ENCODE results near the gene WFIKKN1. TPM values are rescaled to one million over a fixed set of nuclear protein-coding genes. Genes with fewer than 3 reads are reported as not detected.

The WFIKKN1 gene
- total RNA-seq, 4 donors from 2014 or later: 2.5 to 6.2 (median 3.8) TPM

GRCh38 chr16:622920-623280 lies 7.9 kb upstream of the WFIKKN1 start:
- Histone ChIP-seq H3K4me3 (no peak overlapping the region), H3K27me3 (no peaks in the 10 kb centered on the region), H3K9me3 (no peaks in the 10 kb centered on the region), H3K4me1 (peaks cover 0 to 3% (median 0%) of the 10 kb centered on the region in 4 donors), H3K27ac (peak overlapping the region in 2 of 4 donors; percentile 8 to 19), H3K36me3 (peaks cover 0 to 35% (median 0%) of the 10 kb centered on the region in 3 donors)
- no peak for DNase-seq
- TF ChIP-seq POLR2A (IDR thresholded peaks at IDR 0.05): no peak
- TF ChIP-seq CTCF (IDR thresholded peaks at IDR 0.05): no peak

- no peaks in the 10 kb centered on the region for H3K9me3 ChIP-seq
- TF ChIP-seq CTCF (IDR thresholded peaks at IDR 0.05) (no peak), POLR2A (IDR thresholded peaks at IDR 0.05) (no peak)
- peaks cover 0 to 44% (median 0%) of the 10 kb centered on the region in 3 donors for H3K36me3 ChIP-seq
These were observed 6.2 kb upstream of the WFIKKN1 start for GRCh38 chr16:624526-625070.

GRCh38 chr16:625117-625976 lies 5.4 kb upstream of the WFIKKN1 start:
- Histone ChIP-seq H3K4me1 (peaks cover 0 to 13% (median 0%) of the 10 kb centered on the region in 4 donors), H3K36me3 (peaks cover 0 to 44% (median 0%) of the 10 kb centered on the region in 3 donors), H3K27me3 (no peaks in the 10 kb centered on the region), H3K4me3 (no peak overlapping the region), H3K27ac (no peak overlapping the region), H3K9me3 (no peaks in the 10 kb centered on the region)
- DNase-seq: no peak
- no peak for TF ChIP-seq POLR2A (IDR thresholded peaks at IDR 0.05)
- no peak for TF ChIP-seq CTCF (IDR thresholded peaks at IDR 0.05)

More at GRCh38 chr16:624526-625070, 6.2 kb upstream of the WFIKKN1 start:
- Histone ChIP-seq H3K4me3 (no peak overlapping the region), H3K4me1 (peaks cover 0 to 6% (median 0%) of the 10 kb centered on the region in 4 donors), H3K27me3 (no peaks in the 10 kb centered on the region), H3K27ac (no peak overlapping the region)
- DNase-seq: no peak

GRCh38 chr16:625977-626765 lies 4.6 kb upstream of the WFIKKN1 start:
- no peak overlapping the region for H3K4me3 ChIP-seq
- peaks cover 0 to 20% (median 3%) of the 10 kb centered on the region in 4 donors for H3K4me1 ChIP-seq
- H3K9me3 ChIP-seq: no peaks in the 10 kb centered on the region
- H3K27ac ChIP-seq: no peak overlapping the region
- peaks cover 0 to 44% (median 0%) of the 10 kb centered on the region in 3 donors for H3K36me3 ChIP-seq
- no peak for DNase-seq
- H3K27me3 ChIP-seq: no peaks in the 10 kb centered on the region
- TF ChIP-seq CTCF (IDR thresholded peaks at IDR 0.05) (no peak), POLR2A (IDR thresholded peaks at IDR 0.05) (no peak)

GRCh38 chr16:626787-627453 lies 3.9 kb upstream of the WFIKKN1 start:
- no peaks in the 10 kb centered on the region for H3K9me3 ChIP-seq
- peaks cover 0 to 20% (median 4%) of the 10 kb centered on the region in 4 donors for H3K4me1 ChIP-seq
- peaks cover 0 to 44% (median 0%) of the 10 kb centered on the region in 3 donors for H3K36me3 ChIP-seq
- H3K27me3 ChIP-seq: no peaks in the 10 kb centered on the region
- no peak for TF ChIP-seq POLR2A (IDR thresholded peaks at IDR 0.05)
- TF ChIP-seq CTCF (IDR thresholded peaks at IDR 0.05): no peak
- no peak for DNase-seq
- no peak overlapping the region for H3K27ac ChIP-seq
- no peak overlapping the region for H3K4me3 ChIP-seq
